Hepatocyte (in vitro differentiated cells): ENCODE data around the gene TLN1. TPM values are rescaled to one million over a fixed set of nuclear protein-coding genes. Genes with fewer than 3 reads are reported as not detected.

Experiments used
- DNase-seq: peaks from one replicate; pipeline ENCODE4 v3.0.0-alpha.2; 2016; ENCODE audit warnings: low spot score
- H2AFZ ChIP-seq: fragments of 200-600 bp; sonication (generic); 2 replicates; pipeline ENCODE4 v1.6.0; 2016; ENCODE audit warnings: antibody characterized with exemption, mild to moderate bottlenecking
- H3K27ac ChIP-seq: fragments of 200-600 bp; sonication (generic); 2 replicates; pipeline ENCODE4 v1.5.1; 2016; ENCODE audit warnings: mild to moderate bottlenecking
- H3K27me3 ChIP-seq: fragments of 200-600 bp; sonication (generic); 2 replicates; pipeline ENCODE4 v1.6.1; 2016
- H3K36me3 ChIP-seq: fragments of 200-600 bp; sonication (generic); replicated peaks from 2 replicates; pipeline ENCODE4 v1.5.1; 2016; ENCODE audit warnings: low read depth; ENCODE audit not compliant: insufficient read depth
- H3K4me1 ChIP-seq: fragments of 200-600 bp; sonication (generic); 2 replicates; pipeline ENCODE4 v1.5.1; 2016; ENCODE audit warnings: mild to moderate bottlenecking, moderate library complexity; ENCODE audit not compliant: insufficient read depth
- H3K4me2 ChIP-seq: fragments of 200-600 bp; sonication (generic); 2 replicates; pipeline ENCODE4 v1.6.0; 2016
- H3K4me3 ChIP-seq: fragments of 200-600 bp; sonication (generic); 2 replicates; pipeline ENCODE4 v1.5.1; 2016; ENCODE audit warnings: mild to moderate bottlenecking
- H3K79me2 ChIP-seq: fragments of 200-600 bp; sonication (generic); 2 replicates; pipeline ENCODE4 v1.6.0; 2017; ENCODE audit warnings: mild to moderate bottlenecking
- H3K9me2 ChIP-seq: fragments of 200-600 bp; sonication (generic); replicated peaks from 2 replicates; pipeline ENCODE4 v1.6.0; 2017; ENCODE audit warnings: mild to moderate bottlenecking; ENCODE audit not compliant: insufficient read depth
- H3K9me3 ChIP-seq: fragments of 200-600 bp; sonication (generic); 2 replicates; pipeline ENCODE4 v1.5.1; 2016; ENCODE audit warnings: low read depth, mild to moderate bottlenecking
- H4K20me1 ChIP-seq: fragments of 200-600 bp; sonication (generic); 2 replicates; pipeline ENCODE4 v1.6.0; 2016; ENCODE audit warnings: mild to moderate bottlenecking; ENCODE audit not compliant: insufficient read depth, poor library complexity, severe bottlenecking
- CTCF ChIP-seq: fragments of 200-600 bp; sonication (generic); IDR thresholded peaks from 2 replicates; pipeline ENCODE4 v1.5.1; 2016; ENCODE audit warnings: antibody characterized with exemption, mild to moderate bottlenecking; ENCODE audit not compliant: poor library complexity
- EZH2 ChIP-seq: fragments of 200-600 bp; sonication (generic); IDR thresholded peaks from 2 replicates; pipeline ENCODE4 v1.6.1; 2016; ENCODE audit warnings: antibody characterized with exemption, mild to moderate bottlenecking, borderline replicate concordance
- EZH2phosphoT487 ChIP-seq: fragments of 200-600 bp; sonication (generic); IDR thresholded peaks from one replicate; pipeline ENCODE4 v1.6.1; 2018; ENCODE audit warnings: antibody characterized with exemption, mild to moderate bottlenecking, low read depth, moderate library complexity; ENCODE audit not compliant: unreplicated experiment, severe bottlenecking
- WGBS: methylation state at CpG from one replicate; pipeline ENCODE4 v1.1.6; 2016; ENCODE audit warnings: low lambda C conversion rate; ENCODE audit errors: missing lambda C conversion rate; 5-methylcytosine and 5-hydroxymethylcytosine counted together
- polyA plus RNA-seq: library from polyadenylated mRNA; unstranded; fragments of >200 nt; fragmentation: Nextera tagmentation; extraction: Ambion mirVana; gene quantifications from 2 replicates; pipeline ENCODE4 v1.2.1, GENCODE V29; 2016
- total RNA-seq: library from RNA; depleted of rRNA; stranded (reverse); fragments of >200 nt; gene quantifications from 2 replicates; pipeline ENCODE4 v1.2.3, GENCODE V29; 2014

Gene TLN1
- total and polyA plus RNA-seq, 2 experiments from 2014 or later: 70.5 to 113 TPM

GRCh38 chr9:35660966-35661415 is 71.0 kb downstream of the TLN1 start:
- DNase-seq: peak; percentile 47
- Histone ChIP-seq H3K27ac (peak overlapping the region; percentile 50), H3K4me2 (no peak overlapping the region), H3K79me2 (peaks cover 11% of the 10 kb centered on the region), H2AFZ (no peak overlapping the region), H3K4me1 (peaks cover 11% of the 10 kb centered on the region), H3K36me3 (no peaks in the 10 kb centered on the region), H4K20me1 (no peaks in the 10 kb centered on the region), H3K27me3 (no peaks in the 10 kb centered on the region), H3K4me3 (no peak overlapping the region), H3K9me2 (no peaks in the 10 kb centered on the region), H3K9me3 (no peaks in the 10 kb centered on the region)
- TF ChIP-seq EZH2phosphoT487 (no peak), EZH2 (no peak), CTCF (peak; percentile 47)
- 77% methylated on average over 9 of the region's 9 CpGs for WGBS

GRCh38 chr9:35659340-35659739 is 72.7 kb downstream of the TLN1 start:
- Histone ChIP-seq H4K20me1 (no peaks in the 10 kb centered on the region), H2AFZ (no peak overlapping the region), H3K79me2 (peaks cover 11% of the 10 kb centered on the region), H3K27ac (peak overlapping the region; percentile 98), H3K9me3 (no peaks in the 10 kb centered on the region), H3K4me2 (peak overlapping the region; percentile 70), H3K4me1 (peaks cover 6% of the 10 kb centered on the region), H3K27me3 (no peaks in the 10 kb centered on the region), H3K9me2 (no peaks in the 10 kb centered on the region), H3K4me3 (peak overlapping the region; percentile 50), H3K36me3 (no peaks in the 10 kb centered on the region)
- DNase-seq: no peak
- WGBS: 69% methylated on average over 3 of the region's 3 CpGs
- TF ChIP-seq EZH2phosphoT487: no peak
- TF ChIP-seq CTCF: no peak
- TF ChIP-seq EZH2: no peak

- TF ChIP-seq EZH2 (no peak), EZH2phosphoT487 (no peak), CTCF (no peak)
- Histone ChIP-seq H3K9me2 (no peaks in the 10 kb centered on the region), H3K27me3 (no peaks in the 10 kb centered on the region), H3K9me3 (no peaks in the 10 kb centered on the region), H3K36me3 (no peaks in the 10 kb centered on the region), H3K4me3 (peak overlapping the region; percentile 50), H4K20me1 (no peaks in the 10 kb centered on the region), H2AFZ (peak overlapping the region; percentile 38), H3K4me2 (peak overlapping the region; percentile 70), H3K4me1 (peaks cover 6% of the 10 kb centered on the region), H3K79me2 (peaks cover 11% of the 10 kb centered on the region), H3K27ac (peak overlapping the region; percentile 98)
- 0% methylated on average over 2 of the region's 2 CpGs for WGBS
- DNase-seq: peak; percentile 37
These were observed 73.1 kb downstream of the TLN1 start for GRCh38 chr9:35658968-35659220.
